GM06990 (cell line): Measurements from ENCODE around the gene MESP1.

Source experiments
- DNase-seq: peaks from one replicate; pipeline ENCODE4 v3.0.0-alpha.2; 2011; ENCODE audit not compliant: insufficient read length; ENCODE audit errors: extremely low read depth
- H3K27me3 ChIP-seq: replicated peaks from 2 replicates; pipeline ENCODE4 v1.6.0; 2011; ENCODE audit warnings: low read length; ENCODE audit not compliant: control insufficient read depth, insufficient read depth
- H3K36me3 ChIP-seq: 2 replicates; pipeline ENCODE4 v1.5.1; 2011; ENCODE audit warnings: low read length; ENCODE audit not compliant: control insufficient read depth, insufficient read depth
- H3K4me3 ChIP-seq: replicated peaks from 2 replicates; pipeline ENCODE4 v1.5.1; 2011; ENCODE audit warnings: low read depth, mild to moderate bottlenecking, control low read depth, low read length
- TF ChIP-seq, protein P1 (sequence below): IDR thresholded peaks from 2 replicates; pipeline ENCODE4 v1.5.1; 2011; ENCODE audit warnings: low read length, control low read depth, mild to moderate bottlenecking, inconsistent platforms; ENCODE audit not compliant: insufficient read depth, poor library complexity, severe bottlenecking

MESP1 gene

DNA sequence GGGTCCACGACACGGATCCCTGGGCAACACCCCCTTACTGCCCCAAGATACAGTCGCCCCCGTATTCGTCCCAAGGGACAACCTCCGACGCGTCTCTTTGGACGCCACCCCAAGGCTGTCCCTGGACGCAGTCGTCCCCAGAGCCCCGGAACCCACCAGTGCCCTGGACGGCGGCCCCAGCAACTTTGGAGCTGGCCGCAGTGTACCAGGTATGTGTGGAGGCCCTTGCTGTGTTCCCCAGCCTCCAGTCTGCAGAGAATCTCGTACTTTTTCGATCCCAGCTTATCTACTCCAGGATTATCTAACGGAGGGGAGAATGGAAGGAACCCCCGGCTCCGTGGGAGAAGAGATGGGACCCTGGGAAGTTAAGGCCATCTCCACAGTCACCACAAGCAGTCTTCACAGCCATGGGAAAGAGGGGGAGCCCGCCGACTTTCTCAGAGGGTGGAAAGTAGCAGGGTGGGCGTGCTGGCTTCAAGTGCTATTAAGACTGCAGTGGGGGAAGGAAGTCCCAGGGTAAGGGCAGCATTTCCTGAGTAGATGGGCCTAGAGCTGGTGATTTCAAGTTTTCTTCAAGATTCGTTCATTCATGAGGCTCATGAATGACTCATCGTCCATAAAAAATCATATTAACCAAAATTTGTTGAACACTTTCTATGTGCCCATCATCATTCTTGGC, 26.2 kb upstream of the MESP1 start:
- TF ChIP-seq, protein P1, sequence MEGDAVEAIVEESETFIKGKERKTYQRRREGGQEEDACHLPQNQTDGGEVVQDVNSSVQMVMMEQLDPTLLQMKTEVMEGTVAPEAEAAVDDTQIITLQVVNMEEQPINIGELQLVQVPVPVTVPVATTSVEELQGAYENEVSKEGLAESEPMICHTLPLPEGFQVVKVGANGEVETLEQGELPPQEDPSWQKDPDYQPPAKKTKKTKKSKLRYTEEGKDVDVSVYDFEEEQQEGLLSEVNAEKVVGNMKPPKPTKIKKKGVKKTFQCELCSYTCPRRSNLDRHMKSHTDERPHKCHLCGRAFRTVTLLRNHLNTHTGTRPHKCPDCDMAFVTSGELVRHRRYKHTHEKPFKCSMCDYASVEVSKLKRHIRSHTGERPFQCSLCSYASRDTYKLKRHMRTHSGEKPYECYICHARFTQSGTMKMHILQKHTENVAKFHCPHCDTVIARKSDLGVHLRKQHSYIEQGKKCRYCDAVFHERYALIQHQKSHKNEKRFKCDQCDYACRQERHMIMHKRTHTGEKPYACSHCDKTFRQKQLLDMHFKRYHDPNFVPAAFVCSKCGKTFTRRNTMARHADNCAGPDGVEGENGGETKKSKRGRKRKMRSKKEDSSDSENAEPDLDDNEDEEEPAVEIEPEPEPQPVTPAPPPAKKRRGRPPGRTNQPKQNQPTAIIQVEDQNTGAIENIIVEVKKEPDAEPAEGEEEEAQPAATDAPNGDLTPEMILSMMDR: no peak
- no peaks in the 10 kb centered on the region for H3K27me3 ChIP-seq
- H3K36me3 ChIP-seq: no peaks in the 10 kb centered on the region
- no peak for DNase-seq
- H3K4me3 ChIP-seq: no peak overlapping the region

DNA sequence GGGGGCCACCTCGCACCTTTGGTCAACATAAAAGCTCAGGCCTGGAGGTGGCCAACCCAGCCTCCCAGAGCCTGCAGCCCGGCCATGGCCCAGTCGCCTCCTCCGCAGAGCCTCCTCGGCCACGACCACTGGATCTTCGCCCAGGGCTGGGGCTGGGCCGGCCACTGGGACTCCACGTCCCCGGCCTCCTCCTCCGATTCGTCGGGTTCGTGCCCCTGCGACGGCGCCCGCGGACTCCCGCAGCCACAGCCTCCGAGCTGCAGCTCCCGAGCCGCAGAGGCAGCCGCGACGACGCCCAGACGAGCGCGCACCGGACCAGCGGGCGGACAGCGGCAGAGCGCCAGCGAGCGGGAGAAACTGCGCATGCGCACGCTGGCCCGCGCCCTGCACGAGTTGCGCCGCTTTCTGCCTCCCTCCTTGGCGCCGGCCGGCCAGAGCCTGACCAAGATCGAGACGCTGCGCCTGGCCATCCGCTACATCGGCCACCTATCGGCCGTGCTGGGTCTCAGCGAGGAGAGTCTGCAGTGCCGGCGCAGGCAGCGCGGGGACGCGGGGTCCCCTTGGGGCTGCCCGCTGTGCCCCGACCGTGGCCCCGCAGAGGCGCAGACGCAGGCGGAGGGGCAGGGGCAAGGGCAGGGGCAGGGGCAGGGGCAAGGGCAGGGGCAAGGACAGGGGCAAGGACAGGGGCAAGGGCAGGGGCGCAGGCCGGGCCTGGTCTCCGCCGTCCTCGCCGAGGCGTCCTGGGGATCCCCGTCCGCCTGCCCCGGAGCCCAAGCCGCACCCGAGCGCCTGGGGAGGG, 25.4 kb upstream of the MESP1 start, which contains the start of gene MESP2:
Gene MESP2 (plus strand): TSS at position 59 of the 799 bp plus-strand sequence. CDS start 26 bp downstream, at position 85.
- no peaks in the 10 kb centered on the region for H3K27me3 ChIP-seq
- H3K4me3 ChIP-seq: peak within 1 kb of the TSS; percentile 54
- TF ChIP-seq, protein P1: peak; percentile 34
- H3K36me3 ChIP-seq: no peaks in the 10 kb centered on the region
- peak; percentile 73 for DNase-seq

DNA sequence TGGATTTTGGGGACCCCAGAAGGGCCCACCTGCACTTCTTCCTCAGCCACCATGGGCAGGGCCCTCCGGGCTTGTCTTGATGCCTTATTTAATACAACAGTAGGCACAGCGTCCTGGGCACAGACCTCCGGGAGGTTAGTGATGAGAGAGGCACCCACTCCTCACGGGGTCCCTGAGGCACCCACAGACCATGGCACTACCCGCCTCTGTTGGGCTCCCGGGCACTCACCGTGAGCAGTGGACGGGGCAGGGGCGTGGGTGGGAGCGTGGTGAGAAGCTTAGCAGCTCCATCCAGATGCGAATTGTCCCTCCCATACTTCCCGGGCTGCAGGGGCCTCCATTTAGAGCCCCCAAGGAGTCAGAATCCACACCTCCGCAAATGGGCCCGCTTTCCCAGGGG, 24.8 kb upstream of the MESP1 start:
- Histone ChIP-seq H3K4me3 (no peak overlapping the region), H3K27me3 (no peaks in the 10 kb centered on the region), H3K36me3 (no peaks in the 10 kb centered on the region)
- no peak for DNase-seq
- TF ChIP-seq, protein P1: no peak

DNA sequence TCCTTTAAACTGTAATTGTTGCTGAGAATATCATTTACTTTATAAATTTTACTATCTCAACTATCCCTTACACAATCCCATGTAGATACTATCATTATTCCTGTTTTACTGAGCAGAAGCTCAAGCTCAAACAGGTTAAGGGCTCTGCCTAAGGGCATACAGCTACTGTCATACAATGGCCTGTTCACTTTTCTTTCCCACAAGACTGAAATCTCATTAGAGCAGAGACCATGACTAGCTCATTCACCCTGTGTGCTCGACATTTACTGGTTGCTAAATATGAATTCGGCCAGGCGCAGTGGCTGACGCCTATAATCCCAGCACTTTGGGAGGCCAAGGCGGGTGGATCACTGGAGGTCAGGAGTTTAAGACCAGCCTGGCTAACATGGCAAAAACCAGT, 23.4 kb upstream of the MESP1 start:
- TF ChIP-seq, protein P1: no peak
- H3K27me3 ChIP-seq: no peaks in the 10 kb centered on the region
- H3K4me3 ChIP-seq: no peak overlapping the region
- no peak for DNase-seq
- H3K36me3 ChIP-seq: no peaks in the 10 kb centered on the region

DNA sequence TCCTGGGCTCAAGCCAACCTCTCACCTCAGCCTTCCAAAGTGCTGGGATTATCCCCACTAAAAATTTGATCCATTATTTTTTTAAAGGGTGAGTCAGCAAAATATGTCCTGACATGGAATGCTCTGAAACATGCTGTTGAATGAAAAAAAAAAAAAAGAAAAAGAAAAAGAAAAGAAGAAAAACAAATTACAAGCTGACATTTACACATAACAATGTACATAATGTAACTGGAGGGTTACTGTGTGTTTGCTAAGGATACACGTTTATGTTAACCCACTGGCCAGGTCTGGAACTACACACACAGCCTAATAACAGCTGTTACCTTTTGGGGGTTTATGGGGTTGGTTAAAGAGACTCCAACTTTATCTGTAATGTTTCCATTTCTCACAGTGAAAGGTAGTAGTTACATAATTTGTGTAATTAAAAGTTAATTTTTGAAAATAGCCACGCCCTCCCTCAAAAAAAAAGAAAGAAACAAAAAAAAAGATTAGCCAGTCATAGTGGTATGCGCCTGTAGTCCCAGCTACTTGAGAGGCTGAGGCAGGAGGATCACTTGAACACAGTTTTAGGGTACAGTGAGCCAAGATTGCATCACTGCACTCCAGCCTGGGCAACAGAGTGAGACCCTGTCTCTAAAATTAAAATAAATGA, 22.0 kb upstream of the MESP1 start:
- Histone ChIP-seq H3K4me3 (no peak overlapping the region), H3K36me3 (no peaks in the 10 kb centered on the region), H3K27me3 (no peaks in the 10 kb centered on the region)
- DNase-seq: no peak
- TF ChIP-seq, protein P1: no peak
